NOMO-1 (cell line): Measurements from ENCODE around the gene GABPA.
"Not testable (repeated sequence)": the region's sequence is repeated elsewhere in the genome, so short reads cannot be mapped to it uniquely, and the experiment has no call there.

Experiments used
- DNase-seq, 2 experiments: peaks; one replicate each; lab custom pipeline; 2025; ENCODE audit not compliant: unreplicated experiment in 2 of 2; lab: John Stamatoyannopoulos, UW

GABPA gene

DNA sequence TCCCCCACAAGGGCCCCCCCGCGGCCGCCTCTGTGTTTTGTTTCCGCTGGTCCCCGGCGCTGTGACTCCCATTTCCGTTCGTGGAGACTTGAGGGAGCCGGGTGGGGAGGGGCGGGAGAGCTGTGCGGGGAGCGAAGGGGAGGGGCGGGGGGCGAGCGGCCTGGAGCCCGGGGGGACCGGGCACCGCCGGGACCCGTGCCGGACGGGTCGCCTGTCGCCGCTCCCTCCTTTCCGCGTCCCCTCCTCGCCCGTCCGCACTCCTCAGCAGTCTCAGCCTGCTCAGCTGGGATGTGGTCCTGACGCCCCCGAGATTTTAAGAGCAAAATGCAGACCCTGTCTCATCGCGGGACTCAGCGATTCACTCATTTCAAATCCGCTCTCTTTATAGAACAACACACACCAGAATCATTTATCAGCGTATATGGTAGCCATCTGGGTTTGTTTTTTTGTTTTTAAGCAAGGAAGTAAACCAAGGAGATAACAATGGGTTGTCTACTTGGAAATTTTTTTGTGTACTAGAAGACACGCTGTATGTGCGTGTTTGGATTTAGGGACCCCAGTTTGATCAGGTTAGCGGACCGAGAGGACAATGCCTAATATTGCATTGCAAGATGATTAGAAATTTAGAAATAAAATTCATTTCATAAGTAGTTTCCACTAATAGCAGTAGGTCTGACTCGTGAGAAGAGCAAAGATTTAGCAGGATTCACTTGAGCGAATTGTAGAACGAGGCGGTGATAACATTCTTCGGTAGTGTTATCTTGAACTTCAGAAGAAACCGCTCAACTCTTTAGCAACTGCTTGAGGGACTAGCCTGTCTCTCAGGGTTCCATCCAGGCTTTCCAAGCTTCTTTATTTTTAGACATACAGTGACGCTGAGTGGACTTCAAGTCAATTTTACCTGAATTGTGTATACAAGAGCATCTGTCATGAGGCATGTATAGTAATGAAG lies 1.1 kb downstream of the GABPA start:
- DNase-seq, result peak; percentile 29 to 53

DNA sequence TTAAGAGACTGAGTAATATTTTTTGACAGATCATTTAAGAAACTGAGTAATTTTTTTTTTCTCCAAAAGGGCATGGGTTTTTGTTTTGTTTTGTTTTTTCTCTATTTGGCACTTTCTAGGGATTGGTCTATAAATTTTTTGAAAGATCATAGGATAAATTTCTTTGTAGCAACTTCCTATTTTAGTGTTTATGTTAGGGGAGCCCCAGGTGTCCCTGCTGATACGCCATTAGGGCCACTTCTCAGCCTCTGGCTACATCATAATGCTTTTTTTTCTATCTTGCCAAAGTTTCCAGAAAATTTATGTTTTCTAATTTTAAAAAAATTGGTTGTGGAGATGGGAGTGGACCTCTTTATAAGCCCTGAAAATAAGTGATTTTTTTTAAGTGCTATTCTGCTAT lies 2.6 kb downstream of the GABPA start:
- DNase-seq, result no peak

DNA sequence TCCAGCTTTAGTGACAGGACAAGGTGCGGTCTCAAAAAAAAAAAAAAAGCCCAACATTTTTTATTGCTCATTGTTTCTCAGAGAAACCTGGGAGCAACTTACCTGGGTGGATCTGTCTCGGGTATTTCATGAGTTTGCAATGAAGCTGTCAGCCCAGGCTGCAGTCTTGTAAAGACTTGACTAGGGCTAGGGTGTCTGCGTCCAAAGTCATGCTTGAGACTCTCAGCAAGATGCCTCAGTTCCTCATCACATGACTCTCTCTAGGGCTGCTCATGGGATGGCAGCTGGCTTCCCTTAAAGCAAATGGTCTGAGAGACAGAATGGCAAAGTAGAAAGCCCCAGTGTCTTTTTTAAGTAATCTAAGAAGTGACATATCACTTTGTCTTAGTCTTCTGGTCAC lies 8.1 kb downstream of the GABPA start:
- no peak for DNase-seq

DNA sequence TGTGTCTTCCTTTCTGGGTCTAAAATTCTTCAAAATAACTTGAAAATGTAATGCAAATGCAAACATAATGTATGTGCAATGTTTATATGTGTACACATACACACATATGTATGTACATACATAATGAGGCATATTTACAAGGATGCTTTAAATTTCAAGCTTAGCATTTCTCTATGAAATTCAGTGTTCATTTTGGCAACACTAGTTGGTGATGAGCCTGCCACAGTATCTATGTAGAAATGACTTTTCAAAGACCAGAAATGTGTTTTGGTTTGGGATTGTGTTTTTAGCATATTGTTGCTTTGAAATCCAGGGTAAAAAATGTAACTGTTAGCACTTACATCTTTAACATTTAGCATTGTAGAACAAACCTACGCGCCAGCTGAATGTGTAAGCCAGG lies 10.1 kb downstream of the GABPA start:
- no peak for DNase-seq

DNA sequence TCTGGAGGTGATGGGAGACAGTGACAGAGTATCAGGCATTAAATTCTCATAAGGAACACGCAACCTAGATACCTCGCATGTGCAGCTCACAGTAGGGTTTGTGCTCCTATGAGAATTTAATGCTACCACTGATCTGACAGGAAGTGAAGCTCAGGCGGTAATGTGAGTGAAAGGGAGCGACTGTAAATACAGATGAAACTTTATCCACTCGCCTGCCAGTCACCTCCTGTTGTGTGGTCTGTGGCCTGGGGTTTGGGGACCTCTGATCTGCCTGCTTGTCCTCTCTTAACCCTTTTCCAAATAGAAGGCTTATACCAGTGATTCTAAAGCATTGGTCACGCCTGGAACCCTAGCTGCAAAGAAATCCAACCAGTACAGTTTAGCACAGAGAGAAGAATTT lies 15.3 kb downstream of the GABPA start:
- no peak for DNase-seq

DNA sequence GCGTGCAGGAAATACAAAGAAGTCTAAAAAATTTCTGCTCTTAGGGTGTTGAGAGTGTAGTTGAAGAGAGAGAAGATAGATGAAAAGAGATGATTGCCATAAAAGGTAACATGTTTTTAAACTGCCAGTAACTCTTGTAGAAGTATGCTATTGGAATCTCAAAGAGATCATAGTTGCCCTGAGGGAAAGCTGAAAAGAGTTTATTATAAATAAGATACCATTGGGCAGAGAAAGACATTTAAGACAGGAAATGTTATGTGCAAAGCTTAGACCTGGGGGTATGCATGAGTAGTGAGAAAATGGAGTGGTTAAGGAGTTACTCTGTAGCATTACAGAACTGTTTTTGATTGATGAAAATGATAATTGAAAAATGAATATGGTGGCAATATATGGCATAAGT lies 17.6 kb downstream of the GABPA start:
- DNase-seq, result no peak

DNA sequence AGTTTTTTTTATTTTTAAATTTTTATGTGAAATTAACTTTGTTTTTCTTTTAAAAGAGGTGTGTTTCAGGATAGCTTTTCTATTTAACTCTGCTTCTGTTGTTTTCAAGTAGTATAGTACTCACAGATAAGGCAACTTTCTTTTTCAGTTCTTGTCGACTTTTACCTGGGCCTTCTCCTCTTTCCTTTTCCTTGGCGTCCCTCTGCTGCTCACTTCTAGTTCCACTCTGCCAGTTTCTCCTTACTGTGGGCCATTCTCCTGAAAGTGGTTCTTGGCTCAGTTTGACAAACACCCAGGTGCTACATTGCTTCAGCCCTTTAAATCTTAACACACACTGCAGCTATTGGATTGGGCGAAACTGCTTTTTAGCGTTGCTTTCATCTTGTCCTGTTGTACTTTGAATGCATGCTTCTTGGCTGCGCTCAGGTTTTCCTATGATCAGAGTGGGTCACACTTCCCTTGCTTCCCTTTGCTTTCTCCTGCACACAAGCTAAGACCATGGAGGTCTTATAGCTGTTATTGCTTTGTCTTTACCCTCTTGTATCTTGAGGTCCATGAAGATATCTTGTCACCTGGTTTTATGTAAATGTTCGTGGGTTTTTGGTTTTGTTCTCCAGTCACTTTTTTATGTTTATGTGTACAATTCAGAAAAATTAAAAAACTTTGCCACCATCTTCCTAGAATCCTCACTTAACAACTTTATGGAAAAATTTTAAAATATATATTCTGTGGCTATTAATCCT lies 21.6 kb downstream of the GABPA start:
- DNase-seq, result no peak

DNA sequence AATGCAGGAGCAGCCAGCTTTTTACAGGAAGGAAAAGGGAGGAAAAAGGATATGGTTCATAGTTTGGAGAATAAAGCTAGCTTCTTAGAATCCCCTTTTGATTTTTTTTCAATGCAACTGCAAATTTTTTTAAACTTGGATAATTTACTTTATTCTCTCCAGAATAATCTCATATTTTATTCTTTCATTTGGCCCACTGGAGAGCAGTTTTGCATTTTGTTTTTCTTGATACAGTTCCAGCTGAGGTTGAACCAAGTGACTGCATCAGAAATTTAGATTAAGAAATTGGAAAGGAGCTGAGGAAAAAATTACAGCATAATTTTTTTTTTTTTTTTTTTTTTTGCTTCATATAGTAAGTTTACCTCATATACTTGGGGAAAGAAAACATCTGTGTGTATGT lies 22.8 kb downstream of the GABPA start:
- no peak for DNase-seq

DNA sequence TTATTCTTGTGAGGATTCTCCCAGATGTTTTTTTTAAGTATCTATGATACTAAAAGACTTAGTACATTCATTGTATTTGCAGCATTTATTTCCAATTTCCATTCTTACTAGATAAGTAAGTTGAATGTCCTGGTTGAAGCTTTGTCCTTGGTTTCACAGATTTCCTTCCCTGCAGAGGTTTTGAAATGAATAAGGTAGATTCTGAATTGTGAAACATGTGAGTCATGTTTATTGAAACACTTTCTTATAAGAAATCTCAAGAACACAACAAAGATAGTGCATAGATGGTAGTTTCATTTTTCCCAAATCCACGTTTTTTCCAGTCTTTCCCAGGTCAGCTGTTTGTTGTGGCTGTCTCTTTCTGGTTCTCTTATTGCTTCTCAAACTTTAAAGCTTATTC lies 24.8 kb downstream of the GABPA start:
- DNase-seq, result no peak

DNA sequence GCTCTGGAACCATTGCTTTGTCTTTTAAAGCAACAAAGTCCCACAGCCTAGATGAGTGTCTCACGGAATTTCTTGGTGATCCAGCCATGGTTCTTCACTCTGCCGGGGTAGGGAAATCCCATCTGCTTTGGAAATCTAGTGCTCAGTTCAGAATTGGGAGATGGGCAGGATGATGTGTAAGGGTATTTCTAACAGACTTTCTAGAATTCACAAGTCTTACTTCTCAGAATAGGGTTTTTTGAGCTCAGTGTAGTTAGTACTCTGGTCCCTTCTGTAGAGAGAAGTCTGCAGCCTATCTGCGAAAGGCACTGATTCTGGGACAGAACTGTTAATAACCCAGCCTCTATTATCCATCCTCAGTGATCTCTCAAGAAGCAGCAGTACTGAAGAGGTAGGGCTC lies 25.3 kb downstream of the GABPA start:
- DNase-seq, result no peak

DNA sequence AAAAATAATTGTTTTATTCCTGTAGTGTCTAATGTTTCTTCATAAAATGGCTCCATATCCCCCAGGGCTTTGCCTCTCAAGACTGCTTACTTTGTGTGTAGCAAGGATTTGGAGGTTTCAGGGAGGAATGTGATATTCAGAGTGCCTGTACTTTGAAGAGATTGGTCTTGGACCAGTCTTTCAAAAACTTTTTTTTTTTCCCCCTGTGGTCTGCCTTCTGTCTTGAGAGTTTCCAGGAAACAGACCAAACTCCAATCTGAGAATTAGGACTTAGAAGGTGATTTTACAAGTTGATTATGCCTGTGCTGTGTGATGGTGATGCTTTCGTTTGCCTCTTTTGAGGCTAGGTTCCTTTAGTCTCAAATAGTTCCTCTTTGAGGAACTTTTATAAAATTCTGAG lies 25.9 kb downstream of the GABPA start:
- no peak for DNase-seq

DNA sequence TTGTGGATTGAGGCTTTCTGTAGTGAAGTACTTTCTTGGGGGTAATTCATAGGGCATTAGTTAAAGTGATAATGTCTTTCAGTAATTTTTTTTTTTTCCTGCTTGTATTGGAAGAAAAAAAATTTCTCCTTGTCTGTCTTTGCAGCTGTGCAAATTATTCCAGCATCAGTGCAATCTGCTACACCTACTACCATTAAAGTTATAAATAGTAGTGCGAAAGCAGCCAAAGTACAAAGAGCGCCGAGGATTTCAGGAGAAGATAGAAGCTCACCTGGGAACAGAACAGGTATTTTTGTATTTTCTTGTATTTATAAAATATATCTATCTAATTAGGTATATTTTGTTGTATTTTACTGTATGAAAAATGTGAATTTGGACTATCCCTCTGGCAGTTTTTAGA lies 29.3 kb downstream of the GABPA start:
- DNase-seq, result no peak

DNA sequence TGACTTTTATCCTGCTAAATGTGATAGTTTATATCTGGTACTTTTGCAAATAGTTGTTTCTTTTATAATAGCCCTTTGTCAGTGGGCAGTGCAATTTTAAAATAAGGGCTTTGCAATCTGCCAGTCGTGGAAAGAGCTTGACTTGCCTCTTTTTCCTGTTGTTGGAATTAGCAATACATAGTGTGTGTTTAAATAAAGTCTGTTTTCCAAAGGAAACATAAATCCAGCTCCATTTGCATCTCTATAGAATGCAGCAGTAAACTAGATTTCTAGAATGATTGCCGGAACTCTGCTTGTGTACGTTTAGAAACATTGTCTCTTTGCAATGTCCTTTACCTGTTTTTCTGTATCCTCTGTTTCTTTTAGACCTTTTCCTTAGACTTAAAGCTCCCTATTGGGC lies 33.1 kb downstream of the GABPA start:
- no peak for DNase-seq

DNA sequence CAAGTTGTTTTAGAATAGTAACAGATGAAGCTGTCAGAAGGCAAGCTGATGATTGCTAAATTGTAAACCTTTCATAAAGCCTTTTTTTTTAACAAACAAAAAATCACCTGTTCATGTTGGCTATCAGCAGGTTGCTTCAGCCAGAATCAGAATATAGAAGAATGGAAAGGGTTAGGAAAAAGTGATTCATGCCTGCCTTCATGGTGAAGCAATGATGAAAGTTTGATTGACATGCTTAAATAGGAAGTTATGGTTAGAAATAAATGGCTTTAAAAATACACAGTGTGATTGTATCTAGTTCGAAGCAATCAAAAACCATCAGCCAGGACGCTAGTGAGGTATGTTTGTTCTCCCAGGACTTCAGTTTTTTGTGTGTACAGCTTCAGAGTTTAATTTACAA lies 37.9 kb downstream of the GABPA start:
- peak; percentile 10 to 82 for DNase-seq

DNA sequence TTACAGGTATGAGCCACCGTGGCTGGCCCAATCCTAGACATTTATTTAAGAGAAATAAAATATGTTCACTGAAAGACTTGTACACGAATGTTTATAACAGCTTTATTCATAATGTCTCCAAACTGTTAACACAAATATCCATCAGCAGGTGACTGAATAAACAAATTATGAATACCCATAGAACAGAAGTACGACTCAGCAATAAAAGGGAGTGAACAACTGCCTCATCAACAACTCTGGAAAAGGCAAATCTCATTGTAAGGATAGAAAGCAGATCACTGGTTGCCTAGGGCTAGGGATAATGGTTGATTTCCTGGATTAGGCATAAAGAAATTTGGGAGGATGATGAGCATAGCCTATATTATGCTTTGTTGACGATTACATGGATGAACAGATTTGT lies 41.7 kb downstream of the GABPA start:
- no peak for DNase-seq

DNA sequence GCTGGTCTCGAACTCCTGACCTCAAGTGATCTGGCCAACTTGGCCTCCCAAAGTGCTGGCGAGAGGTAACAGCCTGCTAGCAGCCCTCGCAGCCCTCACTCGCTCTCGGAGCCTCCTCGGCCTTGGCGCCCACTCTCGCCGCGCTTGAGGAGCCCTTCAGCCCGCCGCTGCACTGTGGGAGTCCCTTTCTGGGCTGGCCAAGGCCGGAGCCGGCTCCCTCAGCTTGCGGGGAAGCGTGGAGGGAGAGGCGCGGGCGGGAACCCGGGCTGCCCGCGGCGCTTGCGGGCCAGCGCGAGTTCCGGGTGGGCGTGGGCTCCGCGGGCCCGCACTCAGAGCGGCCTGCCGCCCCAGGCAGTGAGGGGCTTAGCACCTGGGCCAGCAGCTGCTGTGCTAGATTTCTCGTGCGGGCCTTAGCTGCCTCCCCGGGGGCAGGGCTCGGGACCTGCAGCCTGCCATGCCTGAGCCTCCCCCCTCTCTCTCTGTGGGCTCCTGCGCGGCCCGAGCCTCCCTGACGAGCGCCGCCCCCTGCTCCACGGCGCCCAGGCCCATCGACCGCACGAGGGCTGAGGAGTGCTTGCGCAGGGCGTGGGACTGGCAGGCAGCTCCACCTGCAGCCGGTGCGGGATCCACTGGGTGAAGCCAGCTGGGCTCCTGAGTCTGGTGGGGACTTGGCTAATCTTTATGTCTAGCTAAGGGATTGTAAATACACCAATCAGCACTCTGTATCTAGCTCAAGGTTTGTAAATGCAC lies 43.5 kb downstream of the GABPA start:
- DNase-seq, result not testable (repeated sequence)

DNA sequence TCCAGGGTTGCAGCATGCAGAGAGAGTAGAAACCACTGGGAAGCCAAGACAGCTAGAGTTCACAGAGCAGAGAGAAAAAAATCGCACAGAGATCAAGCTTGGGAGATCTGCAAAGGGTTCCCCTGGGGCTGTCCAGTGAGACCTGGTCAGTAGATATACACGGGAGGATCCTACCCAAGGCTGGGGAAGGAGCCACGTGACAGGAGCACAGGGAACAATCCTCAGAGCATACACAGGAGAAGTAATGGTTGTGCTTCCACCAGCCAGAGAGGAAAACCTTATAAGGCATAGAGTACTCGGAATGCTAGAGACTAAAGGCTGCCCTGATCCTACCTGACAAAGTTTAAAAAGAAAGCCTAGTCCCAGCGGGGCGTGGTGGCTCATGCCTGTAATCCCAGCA lies 53.9 kb downstream of the GABPA start:
- DNase-seq, result no peak

DNA sequence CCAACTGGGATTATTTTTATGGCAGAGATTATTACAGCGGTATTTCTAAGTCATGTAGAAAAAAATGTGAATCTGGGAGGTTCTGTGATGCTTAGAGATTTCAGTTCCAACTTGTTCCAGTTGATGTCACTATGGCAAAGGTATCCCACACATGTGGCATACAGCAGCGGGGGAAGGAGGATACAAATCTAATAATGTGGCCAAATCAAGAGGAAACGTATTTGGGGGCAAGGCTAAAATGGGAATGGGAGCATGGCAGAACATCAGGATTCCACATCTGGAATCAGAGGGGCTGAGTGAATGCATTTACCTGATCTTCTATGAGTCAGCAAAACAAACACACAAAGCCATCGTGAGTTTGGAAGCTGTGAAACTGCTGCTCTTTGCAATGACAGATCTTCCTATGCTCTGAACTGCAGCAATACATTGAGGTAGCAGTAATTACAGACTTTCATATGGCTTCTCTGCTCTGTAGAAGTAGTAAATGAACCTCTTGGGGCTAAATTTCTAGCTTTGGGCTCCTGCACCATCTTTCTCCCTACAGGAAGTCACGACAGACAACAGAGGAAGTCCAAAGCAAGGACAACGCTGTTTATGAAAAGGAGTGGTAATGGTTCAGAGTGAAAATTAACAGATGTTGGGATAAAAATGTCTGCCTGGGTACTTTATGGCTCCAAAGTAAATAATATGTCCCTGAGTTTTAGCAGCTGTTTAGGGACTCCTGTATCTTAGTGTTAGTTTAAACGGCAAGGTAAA lies 55.5 kb downstream of the GABPA start:
- DNase-seq, result peak in 1 of 2 experiments; percentile 42

DNA sequence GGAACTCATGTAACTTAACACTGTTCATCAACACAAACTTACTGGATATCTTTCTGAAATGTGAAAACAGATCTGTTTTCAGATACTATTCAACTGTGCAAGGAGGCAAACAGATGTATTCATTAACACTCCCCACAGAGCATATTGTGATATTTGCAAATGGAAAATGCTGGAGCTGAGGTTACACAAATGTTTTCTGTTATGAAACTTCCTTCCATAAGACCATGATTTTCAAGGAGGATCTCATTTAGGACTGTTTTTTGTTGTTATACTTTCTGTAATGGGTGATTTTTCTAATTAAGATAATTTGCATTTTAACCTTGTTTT lies 56.1 kb downstream of the GABPA start:
- DNase-seq, result no peak

DNA sequence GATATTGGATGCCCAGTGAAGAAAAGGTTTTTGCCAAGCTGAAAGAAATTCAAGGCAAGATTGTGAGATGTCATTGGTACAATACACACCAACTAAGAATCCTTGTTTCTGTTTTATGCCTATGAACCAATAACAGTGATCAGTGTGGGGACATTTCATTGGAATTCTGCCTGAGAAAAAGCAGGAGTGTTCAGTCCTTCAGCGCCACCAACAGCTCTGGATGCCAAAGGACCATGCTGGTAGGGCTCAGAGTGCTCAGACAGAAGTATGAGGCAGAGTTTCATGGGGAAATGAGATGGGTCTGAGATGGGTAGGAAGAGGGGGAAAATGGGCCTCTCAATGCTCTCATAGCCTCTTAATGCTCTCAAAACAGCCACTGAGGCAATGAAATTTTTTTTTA lies 56.5 kb downstream of the GABPA start:
- no peak for DNase-seq
